HG02571 (cell line): Measurements from ENCODE around the gene DOCK4.

Experiments used
- ATAC-seq: cut with Tn5 transposase; IDR thresholded peaks from one replicate; pipeline ENCODE4 v1.9.1; 2021; ENCODE audit warnings: mild to moderate bottlenecking, moderate library complexity; ENCODE audit not compliant: unreplicated experiment

The DOCK4 gene

DNA sequence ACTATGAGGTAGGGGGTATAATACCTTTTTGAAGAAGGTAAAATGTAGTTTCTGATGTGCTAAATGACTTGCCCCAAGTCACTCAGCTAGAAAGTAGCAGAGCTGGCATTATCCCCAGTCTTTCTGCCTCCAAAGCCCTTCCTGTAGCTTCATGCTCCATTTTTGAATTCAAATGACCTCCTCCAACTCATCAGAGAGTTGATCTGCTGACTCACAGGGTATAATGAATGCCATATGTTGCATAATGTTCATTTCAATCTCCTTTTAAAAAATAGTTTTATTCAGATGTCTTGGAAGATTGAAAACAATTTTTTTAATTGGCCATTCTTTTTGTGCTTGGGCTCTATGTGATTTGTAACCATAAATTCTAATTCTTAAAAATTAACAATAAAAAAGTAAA is 371.1 kb downstream of the DOCK4 start:
- ATAC-seq = no peak

- ATAC-seq = no peak
Observed at GRCh38 chr7:111834367-111834766, 371.8 kb downstream of the DOCK4 start.

GRCh38 chr7:111833466-111833865 is 372.7 kb downstream of the DOCK4 start:
- no peak for ATAC-seq

DNA sequence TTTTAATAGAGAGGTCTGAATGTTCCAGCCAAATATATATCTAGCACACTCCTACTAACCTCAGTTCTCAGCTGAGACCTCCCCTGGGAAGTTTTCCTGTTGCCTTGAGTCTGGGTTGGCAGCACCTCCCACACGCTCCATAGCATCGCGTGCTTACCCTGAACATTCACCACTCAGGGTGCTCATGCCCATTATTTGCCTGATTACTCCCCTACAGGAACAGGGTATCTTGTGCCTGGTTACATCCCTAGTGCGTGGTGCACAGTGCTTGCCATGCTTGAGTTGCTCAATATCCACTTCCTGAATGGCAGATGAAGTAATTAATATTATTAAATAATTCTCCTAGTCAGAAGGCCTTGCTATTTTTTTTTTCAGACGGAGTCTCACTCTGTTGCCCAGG is 374.0 kb downstream of the DOCK4 start:
- no peak for ATAC-seq

DNA sequence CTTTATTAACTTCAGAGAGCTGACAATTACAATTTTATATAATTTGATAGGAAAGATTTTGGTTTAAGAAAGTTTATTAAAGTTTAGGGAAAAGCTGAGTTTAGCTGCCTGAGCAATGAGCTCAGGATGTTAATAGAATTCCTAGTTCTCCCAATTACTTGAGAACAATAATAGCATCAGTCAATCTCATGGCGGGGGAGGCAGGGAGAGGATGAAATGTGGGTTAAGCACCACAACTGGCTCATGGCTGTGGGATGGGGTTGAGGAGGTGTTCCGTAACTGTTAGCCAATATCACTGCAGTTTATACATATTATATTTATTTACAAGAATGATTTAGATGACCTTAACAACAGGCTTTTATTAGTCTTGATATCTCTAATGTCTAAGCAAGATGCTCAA is 377.0 kb downstream of the DOCK4 start:
- ATAC-seq = no peak

DNA sequence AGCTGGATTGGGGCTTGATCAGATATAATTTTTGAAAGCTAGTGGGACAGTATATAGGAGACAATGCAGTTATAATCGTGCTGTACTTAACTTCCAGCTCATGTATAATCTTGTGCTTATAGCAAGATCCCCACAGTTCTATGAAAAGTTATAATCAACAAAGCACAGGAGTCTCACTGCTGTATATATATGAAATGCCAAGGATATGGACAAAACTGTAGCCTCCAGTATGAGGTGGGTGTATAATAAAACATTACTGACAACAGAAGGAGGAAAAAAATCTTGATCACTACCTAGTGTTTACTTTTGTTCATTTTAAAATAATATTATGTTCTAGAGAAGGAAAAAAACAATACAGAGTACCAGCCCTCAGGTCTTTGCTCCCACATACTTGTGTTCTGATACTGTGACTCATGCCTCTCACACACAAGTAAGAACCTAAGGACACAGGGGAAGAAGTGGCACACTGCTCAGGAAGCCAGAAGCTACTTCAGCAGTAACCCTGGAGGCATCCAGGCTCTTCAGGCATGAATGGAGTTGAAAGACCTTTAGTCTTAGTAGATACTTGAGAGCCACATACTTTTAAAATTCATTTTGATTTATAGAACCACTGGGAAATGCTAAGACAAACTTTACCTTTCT is 378.2 kb downstream of the DOCK4 start:
- ATAC-seq = no peak

DNA sequence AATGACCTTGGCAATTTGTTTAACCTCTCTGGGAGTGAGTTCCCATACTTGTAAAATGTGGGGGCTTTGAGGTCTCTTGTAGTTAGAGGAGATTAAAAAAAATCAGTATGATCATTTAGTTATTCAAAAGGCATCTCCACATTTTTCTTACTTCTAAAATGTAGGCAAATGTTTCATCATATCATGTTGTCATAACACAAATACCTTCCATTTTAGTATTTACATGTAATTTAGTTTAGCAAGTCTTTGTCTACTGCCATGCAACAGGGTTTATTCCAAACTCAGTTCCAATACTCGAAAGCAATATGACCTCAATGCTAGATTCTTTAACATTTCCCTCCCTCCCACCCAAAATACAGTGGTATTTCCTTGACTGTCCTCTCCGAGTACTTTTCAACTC is 381.2 kb downstream of the DOCK4 start:
- ATAC-seq = no peak

DNA sequence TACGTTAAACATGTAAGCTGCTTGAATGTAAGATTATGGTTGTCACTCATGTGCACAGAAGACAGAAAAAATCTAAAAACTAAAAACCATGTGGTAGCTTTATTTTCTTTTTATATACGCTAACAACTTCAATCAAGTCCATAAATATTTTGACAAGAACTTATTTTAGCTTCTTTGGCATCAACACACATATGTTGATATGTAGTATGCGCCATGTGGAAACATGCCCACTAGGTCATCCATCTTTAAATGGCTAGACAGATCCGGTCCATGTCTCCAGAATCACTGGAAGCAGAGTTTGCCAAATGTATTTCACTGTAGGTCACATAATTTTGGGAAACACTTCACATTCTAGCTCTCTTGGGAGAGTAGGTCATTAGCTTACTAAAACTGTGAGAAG is 382.4 kb downstream of the DOCK4 start:
- ATAC-seq = no peak

DNA sequence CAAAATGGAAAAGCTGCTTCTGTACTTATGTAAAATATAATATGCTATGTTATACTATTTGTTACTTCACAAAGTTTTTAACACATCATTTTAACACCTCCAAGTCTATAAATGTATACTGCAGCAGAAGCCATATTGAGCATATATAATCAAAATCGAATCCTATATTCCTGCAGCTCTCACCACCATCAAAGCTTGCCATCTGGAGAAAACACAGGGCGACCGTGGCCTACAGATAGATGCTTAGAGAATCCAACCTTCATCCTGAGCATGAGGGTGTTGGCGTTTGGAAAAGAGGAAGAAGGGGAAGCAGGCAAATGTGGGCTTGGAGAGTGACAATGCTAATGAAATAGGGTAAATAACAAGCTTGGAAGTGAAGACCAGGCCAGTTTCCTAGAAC is 385.2 kb downstream of the DOCK4 start:
- no peak for ATAC-seq

DNA sequence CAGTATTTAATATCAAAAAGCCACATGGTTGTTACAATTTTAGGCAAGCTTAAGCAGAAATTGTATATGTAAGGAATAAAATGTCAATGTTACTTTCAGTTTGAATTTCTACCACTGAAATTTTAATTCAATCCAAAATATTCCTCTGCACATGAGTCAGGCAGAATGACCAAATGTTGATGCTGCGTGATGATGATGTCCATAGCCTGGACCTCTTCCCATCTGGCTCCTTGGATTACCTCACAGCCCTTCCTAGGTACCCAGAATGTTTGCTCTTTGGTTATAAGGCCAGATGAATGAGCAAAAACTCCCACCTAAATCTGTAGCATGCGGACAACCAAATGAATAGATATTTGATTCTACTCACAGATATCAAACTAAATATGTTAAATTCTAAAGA is 385.6 kb downstream of the DOCK4 start:
- no peak for ATAC-seq

- no peak for ATAC-seq
Observed at GRCh38 chr7:111820121-111820520, 386.1 kb downstream of the DOCK4 start.

DNA sequence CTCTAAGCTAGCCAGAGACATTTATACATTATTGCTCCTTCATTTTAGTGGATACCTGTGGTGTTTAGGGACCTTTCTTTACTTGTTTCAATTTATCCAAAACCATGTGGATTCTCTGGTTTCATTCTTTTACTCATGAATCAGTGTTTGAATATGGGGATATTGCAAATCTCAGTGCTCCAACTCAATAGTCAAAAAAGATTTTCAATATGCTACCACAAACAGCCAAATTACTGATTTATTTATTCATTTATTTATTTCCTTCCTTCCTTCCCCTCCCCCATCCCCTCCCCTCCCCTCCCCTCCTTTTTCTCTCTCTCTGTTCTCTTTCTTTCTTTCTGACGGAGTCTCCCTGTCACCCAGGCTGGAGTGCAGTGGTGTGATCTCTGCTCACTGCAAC is 390.8 kb downstream of the DOCK4 start:
- no peak for ATAC-seq

DNA sequence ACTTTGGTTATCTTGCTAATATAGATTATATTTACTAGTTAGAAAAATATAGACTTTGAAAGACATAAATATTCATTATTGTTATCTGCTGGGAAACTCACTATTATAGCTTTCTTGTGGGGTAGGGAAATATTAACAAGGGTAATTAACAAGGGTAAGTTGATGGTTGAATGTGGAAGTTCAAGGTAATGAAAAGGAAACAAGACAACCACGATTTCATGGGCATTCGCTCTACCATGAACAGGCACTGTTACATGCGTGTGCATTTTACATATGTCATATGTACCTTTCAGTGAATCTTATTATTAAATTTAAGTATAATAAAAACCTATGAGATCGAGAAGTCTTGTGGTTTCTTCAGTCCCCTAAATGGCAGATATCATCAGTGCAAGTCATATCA is 392.9 kb downstream of the DOCK4 start:
- no peak for ATAC-seq

- no peak for ATAC-seq
Observed at GRCh38 chr7:111806232-111806631, 400.0 kb downstream of the DOCK4 start.

- ATAC-seq = no peak
Observed at GRCh38 chr7:111803015-111803758, 403.0 kb downstream of the DOCK4 start.

- no peak for ATAC-seq
Observed at GRCh38 chr7:111802194-111802772, 403.9 kb downstream of the DOCK4 start.

DNA sequence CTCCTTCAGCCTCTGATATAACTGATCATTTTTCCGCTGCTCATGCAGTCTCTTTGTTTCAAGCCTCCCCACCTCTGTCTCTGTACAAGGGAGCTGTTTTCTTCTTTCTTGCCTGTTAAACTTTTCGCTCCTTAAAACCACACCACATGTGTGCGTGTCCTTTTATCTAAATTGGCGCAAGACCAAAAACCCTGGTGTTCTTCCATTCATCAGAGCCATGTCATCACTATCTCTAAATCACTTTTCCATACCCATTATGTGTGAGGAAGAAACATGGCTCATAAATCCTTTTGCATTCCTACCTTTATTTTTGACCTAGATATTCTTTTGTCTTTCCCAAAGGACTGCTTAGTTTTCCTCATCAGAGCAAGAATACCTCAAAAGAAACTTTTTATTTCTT is 404.9 kb downstream of the DOCK4 start:
- ATAC-seq = no peak

DNA sequence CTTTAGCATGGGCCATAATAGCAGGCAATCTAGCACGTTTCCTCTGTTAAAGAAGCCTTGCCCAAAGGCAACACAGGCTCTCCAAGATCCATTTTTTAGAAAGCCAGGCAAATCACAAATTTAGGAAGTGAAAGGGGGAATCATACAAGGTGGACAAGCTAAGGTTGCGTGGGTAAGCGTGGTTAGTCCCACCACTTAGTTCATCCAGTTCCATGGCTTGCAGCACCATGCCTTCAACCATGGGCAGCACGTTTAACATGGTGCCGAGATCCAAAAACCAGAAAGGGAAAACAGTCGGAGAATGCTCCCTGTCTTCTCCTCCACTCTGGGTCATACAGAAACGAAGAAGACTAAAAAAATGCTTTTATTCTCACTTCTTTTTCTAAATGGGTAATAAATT is 409.5 kb downstream of the DOCK4 start:
- ATAC-seq = no peak

- ATAC-seq = no peak
Observed at GRCh38 chr7:111789870-111790269, 416.3 kb downstream of the DOCK4 start.

DNA sequence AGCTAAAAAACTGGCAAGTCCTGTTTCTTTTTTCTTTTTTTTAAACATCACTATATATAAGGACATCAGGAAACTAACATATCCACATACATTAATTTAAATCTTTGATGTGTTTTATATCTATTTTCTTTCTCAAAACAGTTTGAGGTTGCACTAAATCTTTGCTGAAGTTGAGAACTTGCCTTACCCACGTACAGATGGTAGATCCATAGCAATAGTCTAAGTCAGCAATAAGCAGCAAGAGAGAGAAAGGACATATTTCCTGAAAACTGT is 417.2 kb downstream of the DOCK4 start:
- no peak for ATAC-seq

GRCh38 chr7:111788286-111789047 is 417.7 kb downstream of the DOCK4 start:
- ATAC-seq = no peak

GRCh38 chr7:111787741-111788140 is 418.5 kb downstream of the DOCK4 start:
- ATAC-seq = no peak
